ENCODE measurements around the gene RHOA.
"Not testable (repeated sequence)": the region's sequence is repeated elsewhere in the genome, so short reads cannot be mapped to it uniquely, and the experiment has no call there.

The RHOA gene

DNA sequence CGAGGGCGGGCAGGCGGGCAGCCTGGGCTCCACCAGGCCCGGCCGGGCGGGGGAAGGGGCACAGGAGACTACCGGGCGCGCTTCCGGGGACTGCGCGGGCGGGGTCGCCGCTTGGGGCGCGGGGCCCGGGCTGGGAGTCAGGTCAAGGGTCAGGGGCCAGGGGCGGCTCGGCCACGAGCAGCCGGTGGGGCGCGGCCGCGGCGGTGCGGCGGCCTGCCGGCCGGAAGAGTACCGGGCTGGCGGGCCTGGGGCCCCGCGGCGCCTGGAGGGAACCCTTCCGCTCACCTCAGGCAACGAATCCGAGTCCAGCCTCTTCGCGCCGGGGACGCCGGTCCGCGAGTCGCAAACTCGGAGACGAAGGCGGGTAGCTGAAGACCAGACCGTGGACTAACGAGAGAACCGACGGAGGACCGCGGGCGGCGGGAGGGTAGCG is 225 bp downstream of the RHOA start:
- peak; percentile 29 to 48 for DNase-seq (ENCODE audit: low read depth in 2 of 2)

DNA sequence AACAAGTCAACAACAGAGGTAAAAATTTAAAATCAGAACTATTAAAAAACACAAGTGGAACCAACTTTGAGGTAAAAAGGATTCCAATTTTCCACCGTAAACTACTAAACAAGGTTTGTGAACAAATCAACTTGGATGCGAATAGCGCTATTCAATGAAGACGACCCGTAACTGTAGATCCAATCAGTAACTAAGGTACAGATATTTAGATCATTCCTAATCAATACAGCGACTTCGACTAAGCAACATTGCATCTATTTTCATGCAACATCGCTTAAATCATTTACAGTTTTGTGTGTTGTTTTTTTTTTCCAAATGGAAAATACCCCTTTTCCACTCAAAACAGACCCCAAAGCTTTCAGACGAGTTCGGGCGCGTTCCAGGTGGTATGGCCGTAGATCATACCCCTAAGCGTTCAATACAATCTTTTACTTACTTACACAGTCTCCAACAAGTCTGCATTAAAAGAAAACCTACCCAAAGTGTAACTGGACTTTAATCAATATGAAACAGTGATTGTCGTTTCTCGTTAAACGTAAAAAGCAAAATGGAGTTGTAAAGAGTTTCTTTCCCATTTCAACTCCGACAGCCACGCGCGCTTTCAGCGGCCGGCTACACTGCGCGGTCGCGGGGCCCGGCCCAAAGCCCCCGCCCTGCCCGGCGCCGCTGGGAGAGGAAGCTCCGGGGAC is 786 bp downstream of the RHOA start:
- DNase-seq (ENCODE audit: low read depth in 2 of 2) = no peak

DNA sequence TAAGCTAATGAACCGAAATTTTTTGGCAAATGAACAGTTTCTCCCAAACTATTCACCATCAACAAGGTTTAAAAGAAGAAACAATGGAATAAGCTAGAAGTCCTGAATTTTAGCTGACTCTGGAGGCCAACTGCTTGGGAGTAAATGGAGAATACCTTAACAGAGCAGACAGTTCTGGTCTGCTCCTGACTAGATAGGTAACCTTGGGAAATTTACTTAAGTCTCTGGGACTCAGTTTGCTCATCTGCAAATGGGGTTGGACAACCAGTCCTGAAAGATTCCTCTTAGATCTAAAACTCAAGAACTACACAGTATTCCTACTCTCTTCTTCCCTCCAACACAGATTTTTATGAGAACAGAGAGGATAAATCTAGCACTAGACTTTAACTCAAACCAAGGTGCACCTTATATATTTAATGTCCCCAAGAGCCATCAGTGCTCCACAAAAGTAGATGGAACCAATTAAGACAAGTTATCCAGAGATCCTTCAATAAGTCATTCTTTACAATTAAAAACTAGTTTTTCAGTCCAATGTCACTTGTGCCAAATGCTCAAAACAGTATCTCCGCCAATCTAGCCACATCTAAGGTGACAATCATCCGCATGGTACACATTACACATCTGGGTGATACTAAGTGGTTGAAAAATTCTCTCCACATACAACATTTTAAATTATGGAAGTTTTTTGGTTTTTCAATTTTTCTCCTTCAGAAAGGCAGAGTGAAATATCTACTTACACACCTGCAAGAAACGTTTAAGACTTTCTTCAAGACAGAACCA is 1.5 kb downstream of the RHOA start:
- DNase-seq (ENCODE audit: low read depth in 2 of 2) = no peak

DNA sequence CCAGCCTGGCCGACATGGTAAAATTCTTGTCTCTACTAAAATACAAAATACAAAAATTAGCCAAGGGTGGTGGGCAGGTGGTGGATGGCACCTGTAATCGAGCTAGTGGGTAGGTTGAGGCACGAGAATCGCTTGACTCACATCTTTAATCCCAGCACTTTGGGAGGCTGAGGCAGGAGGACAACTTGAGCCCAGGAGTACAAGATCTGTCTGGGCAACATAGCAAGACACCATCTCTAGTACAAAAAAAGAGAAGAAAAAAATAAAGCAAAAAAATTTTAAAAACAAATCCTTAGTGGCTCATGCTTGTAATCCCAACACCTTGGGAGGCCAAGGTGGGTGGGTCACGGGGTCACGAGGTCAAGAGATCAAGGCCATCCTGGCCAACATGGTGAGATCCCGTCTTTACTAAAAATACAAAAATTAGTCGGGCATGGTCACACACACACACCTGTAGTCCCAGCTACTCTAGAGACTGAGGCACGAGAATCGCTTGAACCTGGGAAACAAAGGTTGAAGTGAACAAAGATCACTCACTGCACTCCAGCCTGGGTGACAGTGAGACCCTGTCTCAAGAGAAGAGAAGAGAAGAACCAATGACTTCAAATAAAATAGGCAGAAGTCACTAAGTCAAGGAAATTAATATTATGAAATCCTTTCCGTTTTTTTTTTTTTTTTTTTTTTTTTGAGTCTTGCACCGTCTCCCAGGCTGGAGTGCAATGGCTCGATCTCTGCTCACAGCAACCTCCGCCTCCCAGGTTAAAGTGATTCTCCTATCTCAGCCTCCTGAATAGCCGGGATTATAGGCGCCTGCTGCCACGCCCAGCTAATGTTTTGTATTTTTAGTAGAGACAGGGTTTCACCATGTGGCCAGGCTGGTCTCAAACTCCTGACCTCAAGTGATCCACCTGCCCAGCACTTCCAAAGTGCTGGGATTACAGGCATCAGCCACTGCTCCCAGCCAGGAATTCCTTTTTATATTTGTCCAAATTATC is 4.9 kb downstream of the RHOA start:
- DNase-seq (ENCODE audit: low read depth in 2 of 2) = no peak

DNA sequence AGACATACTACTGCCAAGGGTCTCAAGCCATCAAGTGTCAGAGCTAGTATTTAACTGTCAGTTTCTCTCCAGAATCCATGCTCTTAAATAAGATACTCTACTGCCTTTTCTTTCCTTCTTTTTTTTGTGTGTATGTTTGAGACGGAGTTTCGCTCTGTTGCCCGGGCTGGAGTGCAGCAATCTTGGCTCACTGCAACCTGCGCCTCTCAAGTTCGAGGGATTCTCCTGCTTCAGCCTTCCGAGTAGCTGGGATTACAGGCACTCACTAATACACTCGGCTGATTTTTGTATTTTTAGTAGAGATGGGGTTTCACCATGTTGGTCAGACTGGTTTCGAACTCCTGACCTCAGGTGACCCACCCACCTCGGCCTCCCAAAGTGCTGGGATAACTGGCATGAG is 6.2 kb downstream of the RHOA start:
- DNase-seq (ENCODE audit: low read depth in 2 of 2) = not testable (repeated sequence)

DNA sequence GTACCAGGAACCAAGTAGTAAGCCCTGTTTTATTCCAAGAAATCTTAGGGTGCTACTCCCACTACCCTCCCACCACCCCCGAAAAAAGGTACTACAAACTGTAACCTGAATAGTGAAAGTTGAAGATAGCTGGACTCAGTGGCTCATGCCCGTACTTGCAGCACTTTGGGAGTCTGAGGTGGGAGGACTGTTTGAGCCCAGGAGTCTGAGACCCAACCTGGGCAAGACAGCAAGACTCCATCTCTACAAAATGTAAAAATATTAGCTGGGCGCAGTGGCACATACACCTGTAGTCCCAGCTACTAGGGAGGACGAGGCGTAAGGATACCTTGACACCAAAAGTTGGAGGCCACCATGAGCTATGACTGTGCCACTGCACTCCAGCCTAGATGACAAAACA is 7.9 kb downstream of the RHOA start:
- no peak for DNase-seq (ENCODE audit: low read depth in 2 of 2)

DNA sequence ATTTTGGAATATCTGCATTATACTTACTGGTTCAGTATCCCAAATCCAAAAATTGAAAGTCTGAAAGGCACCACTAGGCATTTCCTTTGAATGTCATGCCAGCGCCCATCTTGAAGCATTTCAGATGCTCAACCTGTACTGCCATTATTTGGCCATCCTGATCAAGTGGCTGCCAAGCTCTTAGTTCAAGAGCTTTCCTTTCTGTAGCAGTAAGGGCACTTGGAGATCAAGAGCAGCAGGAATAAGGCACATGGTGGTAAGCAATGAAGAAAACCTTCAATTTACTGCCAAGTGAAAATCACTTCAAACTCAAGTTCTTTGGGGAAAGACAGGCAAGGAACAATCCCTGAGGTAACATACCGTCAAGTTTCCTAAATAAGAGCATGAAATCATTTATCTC is 10.0 kb downstream of the RHOA start:
- DNase-seq (ENCODE audit: low read depth in 2 of 2) = no peak

- no peak for DNase-seq (ENCODE audit: low read depth in 2 of 2)
Observed at GRCh38 chr3:49399461-49399860, 12.3 kb downstream of the RHOA start.

- no peak for DNase-seq (ENCODE audit: low read depth in 2 of 2)
Observed at GRCh38 chr3:49397470-49397869, 14.3 kb downstream of the RHOA start.

GRCh38 chr3:49391310-49391709 is 20.5 kb downstream of the RHOA start:
- not testable (repeated sequence) for DNase-seq (ENCODE audit: low read depth in 2 of 2)

DNA sequence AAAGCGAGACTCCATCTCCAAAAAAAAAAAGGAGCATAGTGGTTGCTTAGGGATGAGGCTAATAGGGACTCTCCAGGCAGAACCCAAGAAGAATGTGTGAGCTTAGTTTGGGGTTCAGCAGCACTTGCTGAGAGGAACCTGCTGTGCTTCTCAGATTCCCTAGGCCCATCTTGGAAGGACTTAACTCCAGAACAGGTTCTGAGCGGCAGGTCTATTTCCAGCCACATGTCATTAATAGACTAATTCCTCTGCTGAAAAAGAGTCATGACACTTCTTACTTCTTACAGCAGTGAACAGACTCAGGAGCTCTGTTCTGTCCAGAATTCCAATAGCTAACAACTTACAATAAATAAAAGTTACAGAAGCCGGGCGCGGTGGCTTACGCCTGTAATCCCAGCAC is 22.5 kb downstream of the RHOA start:
- DNase-seq (ENCODE audit: low read depth in 2 of 2) = no peak

DNA sequence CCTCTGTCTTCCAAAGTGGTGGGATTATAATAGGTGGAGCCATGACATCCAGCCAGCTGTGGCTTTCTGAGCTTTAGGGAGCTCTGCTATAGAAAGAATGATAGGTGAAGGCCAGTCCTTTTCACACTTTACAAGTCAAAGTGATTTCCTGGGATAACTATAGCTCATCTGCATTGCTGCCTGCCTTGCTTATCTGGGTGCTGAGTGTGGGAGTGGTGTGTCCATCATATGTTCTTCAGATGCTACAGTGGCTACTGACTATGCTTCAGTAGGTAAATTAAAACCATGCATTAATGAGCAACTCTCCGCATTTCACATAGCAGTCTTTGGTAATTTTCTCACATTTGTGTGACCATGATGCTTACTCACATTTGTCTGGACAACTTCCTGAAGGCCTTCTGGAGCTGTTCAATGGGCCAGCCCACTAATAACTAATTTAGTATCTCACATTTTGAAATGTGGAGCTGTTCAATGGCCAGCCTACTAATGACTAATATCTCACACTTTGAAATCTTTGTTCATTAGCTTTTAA is 23.4 kb downstream of the RHOA start:
- DNase-seq (ENCODE audit: low read depth in 2 of 2) = no peak

DNA sequence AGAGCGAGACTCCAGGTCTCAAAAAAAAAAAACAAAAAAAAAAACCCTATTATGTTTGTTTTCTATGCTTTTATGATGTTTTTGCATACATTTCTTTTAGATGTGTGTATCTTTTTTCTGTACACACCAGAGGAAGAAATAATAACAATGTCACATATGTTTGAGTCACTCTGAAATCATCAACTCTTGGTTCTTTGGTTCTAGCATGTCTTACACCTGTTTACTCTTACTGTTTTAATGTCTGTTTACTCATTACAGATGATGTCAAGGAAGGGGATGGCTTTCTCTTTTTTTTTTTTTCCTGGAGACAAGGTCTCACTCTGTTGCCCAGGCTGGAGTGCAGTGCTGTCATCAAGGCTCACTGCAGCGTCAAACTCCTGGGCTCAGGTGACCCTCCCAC is 24.1 kb downstream of the RHOA start:
- no peak for DNase-seq (ENCODE audit: low read depth in 2 of 2)

DNA sequence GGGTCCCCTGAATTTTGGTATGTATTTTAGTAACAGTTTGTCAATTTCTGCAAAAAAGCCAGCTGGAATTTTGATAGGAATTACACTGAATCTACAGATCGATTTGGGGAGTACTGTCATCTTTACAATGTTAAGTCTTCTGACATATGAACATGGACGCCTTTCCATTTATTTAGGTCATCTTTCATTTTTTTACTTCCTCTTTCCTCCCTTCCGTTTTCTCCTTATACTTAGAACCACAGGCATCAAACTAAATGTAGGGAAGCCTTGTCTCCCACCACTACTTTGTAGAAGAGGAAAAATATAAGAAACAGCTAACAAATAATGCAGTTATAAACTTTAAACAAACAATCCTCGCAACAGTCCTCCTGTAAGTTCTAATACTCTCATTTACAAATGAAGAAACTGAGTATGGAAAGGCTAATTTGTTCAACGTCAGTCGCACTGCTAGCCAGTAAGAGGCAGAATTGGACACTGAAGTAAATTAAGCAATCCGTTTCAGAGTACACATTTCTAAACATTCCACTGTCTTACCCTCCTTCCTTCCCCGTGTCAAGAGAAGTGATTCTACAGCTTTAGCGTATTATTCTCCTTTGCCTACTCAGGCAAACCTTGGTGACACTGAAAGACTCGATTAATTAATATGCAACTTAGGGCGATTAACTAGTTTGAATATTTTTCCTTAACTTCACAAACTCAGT is 25.6 kb downstream of the RHOA start:
- DNase-seq (ENCODE audit: low read depth in 2 of 2) = no peak

DNA sequence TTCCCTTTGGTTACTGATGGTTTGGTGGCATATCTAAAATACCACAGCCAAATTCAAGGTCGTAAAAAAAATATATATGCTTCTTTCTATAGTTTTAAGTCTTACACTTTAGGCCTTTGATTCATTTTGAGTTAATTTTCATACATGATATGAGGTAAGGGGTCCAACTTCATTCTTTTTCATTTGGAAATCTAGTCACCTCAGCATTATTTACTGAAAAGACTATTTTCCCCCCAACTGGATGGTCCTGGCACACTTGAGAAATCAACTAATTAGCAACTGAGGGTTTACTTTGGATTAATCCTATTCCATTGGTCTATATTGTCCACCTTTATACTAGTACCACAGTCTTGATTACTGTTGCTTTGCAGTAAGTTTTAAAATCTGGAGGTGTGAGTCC is 26.2 kb downstream of the RHOA start:
- no peak for DNase-seq (ENCODE audit: low read depth in 2 of 2)

GRCh38 chr3:49383387-49383786 is 28.4 kb downstream of the RHOA start:
- no peak for DNase-seq (ENCODE audit: low read depth in 2 of 2)

GRCh38 chr3:49378249-49378895 is 33.4 kb downstream of the RHOA start:
- DNase-seq (ENCODE audit: low read depth in 2 of 2) = no peak

DNA sequence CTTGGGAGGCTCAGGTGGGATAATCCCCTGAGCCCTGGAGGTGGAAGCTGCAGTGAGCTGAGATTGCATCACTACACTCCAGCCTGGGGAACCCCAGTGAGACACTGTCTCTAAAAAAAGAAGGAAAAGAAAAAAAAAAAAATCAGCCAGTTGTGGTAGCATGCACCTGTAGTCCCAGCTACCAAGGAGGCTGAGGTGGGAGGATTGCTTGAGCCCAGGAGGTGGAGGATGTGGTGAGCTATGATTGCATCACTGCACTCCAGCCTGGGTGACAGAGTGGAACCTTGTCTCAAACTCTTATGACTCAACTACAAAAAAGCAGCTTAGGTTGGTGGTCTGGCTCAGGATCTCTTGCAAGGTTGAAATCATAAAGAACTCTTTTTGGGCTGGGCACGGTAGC is 34.3 kb downstream of the RHOA start:
- peak; percentile 22 to 52 for DNase-seq (ENCODE audit: low read depth in 2 of 2)

DNA sequence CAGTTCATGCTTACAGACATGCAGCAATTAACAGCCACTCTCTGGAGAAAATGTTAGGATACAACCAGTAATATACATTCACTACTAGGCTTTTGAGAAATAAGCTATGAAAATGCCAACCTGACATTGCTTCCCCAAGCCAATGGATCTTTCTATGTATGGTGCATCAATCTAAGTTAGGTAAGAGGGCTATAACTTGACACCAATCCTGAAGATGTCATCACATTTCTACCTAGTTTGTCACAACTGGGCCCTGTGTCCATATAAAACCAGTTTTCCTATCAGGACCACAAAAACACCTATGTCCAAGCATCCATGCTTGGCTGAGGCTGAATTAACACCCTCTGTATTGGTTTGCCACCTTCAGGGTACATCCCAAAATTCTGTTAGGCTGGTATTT is 39.8 kb downstream of the RHOA start:
- DNase-seq (ENCODE audit: low read depth in 2 of 2) = no peak

DNA sequence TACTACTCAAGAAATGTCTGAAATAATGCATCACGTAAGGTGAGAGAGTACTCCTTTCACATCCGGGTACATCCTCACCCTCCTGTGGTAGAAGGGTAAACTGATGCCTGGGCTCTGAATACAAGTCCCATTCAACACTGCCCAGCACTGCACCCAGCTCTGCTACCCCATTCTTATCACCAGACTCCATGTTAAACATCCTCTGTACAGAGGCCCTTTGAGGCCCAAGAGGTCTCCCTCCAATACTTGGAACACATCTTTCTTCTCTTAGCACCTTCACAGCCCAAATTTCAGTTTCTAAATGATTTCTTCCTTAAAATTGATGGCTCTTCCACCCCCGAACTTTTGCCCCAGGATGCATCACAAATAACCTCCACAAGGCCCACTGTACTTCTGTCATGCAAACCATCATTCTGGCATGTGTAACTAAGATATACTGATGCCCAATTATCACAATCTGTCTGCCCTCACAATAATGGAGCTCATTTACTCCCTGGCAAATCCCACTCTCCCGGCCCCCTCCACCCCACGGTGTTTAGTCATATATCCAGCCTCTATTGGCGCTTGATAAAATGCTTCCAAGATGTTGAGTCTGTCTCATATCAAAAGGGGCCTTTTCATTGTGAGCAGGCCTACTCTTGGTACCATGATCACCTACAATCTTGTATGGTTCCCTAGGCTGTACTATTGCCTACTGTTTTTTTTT is 41.0 kb downstream of the RHOA start:
- DNase-seq (ENCODE audit: low read depth in 2 of 2) = no peak

Measured in stimulated activated CD8-positive, alpha-beta memory T cell treated with anti-CD3 and anti-CD28 coated beads, Interleukin-2, amount 100 ng/mL, for 48 hours (primary cell).